H1 (cell line): ENCODE results near the gene PDE3A. TPM values are rescaled to one million over a fixed set of nuclear protein-coding genes. Genes with fewer than 3 reads are reported as not detected.

Experiments
- CTCF ChIA-PET: fragments of 300-600 bp; sonication (Branson Sonifier 250); formaldehyde crosslinking; loops from one replicate; lab custom pipeline; 2021; ENCODE audit not compliant: partially characterized antibody; lab: Charles Lee
- POLR2A ChIA-PET: fragments of 300-600 bp; sonication (Branson Sonifier 250); formaldehyde crosslinking; loops from one replicate; lab custom pipeline; 2021; ENCODE audit warnings: inconsistent platforms; ENCODE audit not compliant: partially characterized antibody; lab: Charles Lee
- DNase-seq, 2 experiments: peaks; one replicate each; pipeline versions ENCODE4 v3.0.0 to v3.0.0-alpha.2; 2010 to 2022; ENCODE audit warnings: low spot score in 2 of 2, low read depth in 1 of 2, mixed read lengths in 1 of 2
- FAIRE-seq: peaks from 2 replicates; lab custom pipeline; 2011; peaks lifted over from hg19 to GRCh38; lab: Jason Lieb, UNC
- H2AFZ ChIP-seq: 2 replicates; pipeline ENCODE4 v1.8.1; 2012; ENCODE audit warnings: low read length, inconsistent platforms
- H2AK5ac ChIP-seq: 2 replicates; pipeline ENCODE4 v1.6.1; 2013; ENCODE audit warnings: low read depth, low read length
- H2BK120ac ChIP-seq: replicated peaks from 2 replicates; pipeline ENCODE3; 2013; ENCODE audit warnings: low read depth, low read length, inconsistent platforms
- H2BK12ac ChIP-seq: 2 replicates; pipeline ENCODE4 v1.6.1; 2013; ENCODE audit warnings: low read depth, low read length
- H2BK15ac ChIP-seq: 2 replicates; pipeline ENCODE4 v1.6.1; 2013; ENCODE audit warnings: low read length
- H2BK20ac ChIP-seq: 2 replicates; pipeline ENCODE4 v1.6.1; 2013; ENCODE audit warnings: low read length
- H2BK5ac ChIP-seq: 2 replicates; pipeline ENCODE4 v1.6.1; 2013; ENCODE audit warnings: low read depth, low read length
- H3K14ac ChIP-seq: 2 replicates; pipeline ENCODE4 v1.6.1; 2013; ENCODE audit warnings: inconsistent platforms; ENCODE audit not compliant: insufficient read length
- H3K18ac ChIP-seq: 2 replicates; pipeline ENCODE4 v1.6.1; 2013; ENCODE audit warnings: low read length; ENCODE audit errors: extremely low read depth
- H3K23ac ChIP-seq: 2 replicates; pipeline ENCODE4 v1.6.1; 2013; ENCODE audit warnings: inconsistent platforms; ENCODE audit not compliant: insufficient read length
- H3K23me2 ChIP-seq: 2 replicates; pipeline ENCODE4 v1.6.1; 2013; ENCODE audit warnings: low read depth, low read length
- H3K27ac ChIP-seq: 2 replicates; pipeline ENCODE4 v1.6.1; 2011; ENCODE audit warnings: low read depth, low read length, inconsistent platforms
- H3K27me3 ChIP-seq, 4 experiments: replicated peaks in 1 of 4; 1 replicate in 1 of 4; 2 replicates in 3 of 4; pipeline versions ENCODE4 v1.6.1 to v1.8.1; 2011 to 2013; ENCODE audit warnings: low read length in 3 of 4, mild to moderate bottlenecking in 3 of 4, inconsistent platforms in 2 of 4, mixed read lengths in 2 of 4, moderate library complexity in 1 of 4; ENCODE audit not compliant: control insufficient read depth in 3 of 4, insufficient read depth in 3 of 4; ENCODE audit errors: extremely low read depth in 1 of 4
- H3K36me3 ChIP-seq, 4 experiments: 2 replicates each; pipeline versions ENCODE4 v1.6.1 to v1.8.1; 2011 to 2013; ENCODE audit warnings: mild to moderate bottlenecking in 4 of 4, low read length in 3 of 4, moderate library complexity in 2 of 4, control low read depth in 1 of 4, inconsistent platforms in 1 of 4; ENCODE audit not compliant: insufficient read depth in 4 of 4, control insufficient read depth in 2 of 4
- H3K4ac ChIP-seq: replicated peaks from 2 replicates; pipeline ENCODE3; 2013; ENCODE audit warnings: low read length, low read depth, mixed read lengths, inconsistent platforms; ENCODE audit not compliant: insufficient read length
- H3K4me1 ChIP-seq, 4 experiments: replicated peaks in 1 of 4; 1 replicate in 1 of 4; 2 replicates in 3 of 4; pipeline versions ENCODE4 v1.6.1 to v1.8.1; 2011 to 2013; ENCODE audit warnings: low read length in 3 of 4, inconsistent platforms in 2 of 4, mixed read lengths in 1 of 4; ENCODE audit not compliant: insufficient read depth in 4 of 4, control insufficient read depth in 3 of 4
- H3K4me2 ChIP-seq, 2 experiments: 2 replicates each; pipeline versions ENCODE4 v1.6.1 to v1.8.1; 2011 to 2013; ENCODE audit warnings: low read depth in 2 of 2, low read length in 2 of 2, control low read depth in 1 of 2, inconsistent platforms in 1 of 2, mild to moderate bottlenecking in 1 of 2; ENCODE audit not compliant: insufficient read depth in 1 of 2
- H3K4me3 ChIP-seq, 4 experiments: fragments of 200-600, 300-600 bp in 1 of 4; sonication (generic), shearing (Covaris generic), sonication (Bioruptor Twin) in 1 of 4; 2 replicates each; pipeline versions ENCODE4 v1.5.1 to v1.8.1; 2011 to 2016; ENCODE audit warnings: low read length in 4 of 4, low read depth in 3 of 4, control low read depth in 2 of 4, inconsistent platforms in 2 of 4, mild to moderate bottlenecking in 2 of 4, mixed read lengths in 1 of 4, moderate library complexity in 1 of 4; ENCODE audit not compliant: insufficient read depth in 2 of 4; ENCODE audit errors: extremely low read depth in 1 of 4
- H3K56ac ChIP-seq: replicated peaks from 2 replicates; pipeline ENCODE3; 2013; ENCODE audit warnings: low read depth, mild to moderate bottlenecking, mixed read lengths, low read length, inconsistent platforms; ENCODE audit not compliant: insufficient read length
- H3K79me1 ChIP-seq: 2 replicates; pipeline ENCODE4 v1.6.1; 2013; ENCODE audit warnings: low read depth, low read length, control low read depth
- H3K79me2 ChIP-seq, 2 experiments: 2 replicates each; pipeline versions ENCODE4 v1.6.1 to v1.8.1; 2012 to 2013; ENCODE audit warnings: low read length in 2 of 2, mild to moderate bottlenecking in 2 of 2, inconsistent platforms in 1 of 2; ENCODE audit not compliant: insufficient read depth in 2 of 2, control insufficient read depth in 1 of 2
- H3K9ac ChIP-seq, 4 experiments: replicated peaks in 1 of 4; 1 replicate in 1 of 4; 2 replicates in 3 of 4; pipeline versions ENCODE4 v1.6.1 to v1.8.1; 2011 to 2013; ENCODE audit warnings: low read depth in 3 of 4, low read length in 3 of 4, control low read depth in 2 of 4, mild to moderate bottlenecking in 2 of 4, moderate library complexity in 2 of 4, inconsistent platforms in 1 of 4; ENCODE audit errors: extremely low read depth in 1 of 4
- H3K9me3 ChIP-seq, 2 experiments: 2 replicates each; pipeline versions ENCODE4 v1.6.1 to v1.8.1; 2012 to 2013; ENCODE audit warnings: mild to moderate bottlenecking in 2 of 2, moderate library complexity in 2 of 2, control low read depth in 1 of 2, inconsistent platforms in 1 of 2, low read depth in 1 of 2, low read length in 1 of 2, mixed read lengths in 1 of 2; ENCODE audit not compliant: insufficient read depth in 2 of 2
- H4K20me1 ChIP-seq, 2 experiments: replicated peaks in 1 of 2; 2 replicates each; pipeline versions ENCODE3 to v1.8.1; 2011 to 2013; ENCODE audit warnings: inconsistent platforms in 2 of 2, low read length in 2 of 2, mild to moderate bottlenecking in 1 of 2; ENCODE audit not compliant: insufficient read depth in 2 of 2, control insufficient read depth in 1 of 2
- H4K5ac ChIP-seq: 2 replicates; pipeline ENCODE4 v1.6.1; 2013; ENCODE audit warnings: low read length, low read depth, mixed read lengths, inconsistent platforms; ENCODE audit not compliant: insufficient read length
- H4K8ac ChIP-seq: 2 replicates; pipeline ENCODE4 v1.8.0; 2013; ENCODE audit warnings: mild to moderate bottlenecking, moderate library complexity, low read length, inconsistent platforms; ENCODE audit not compliant: insufficient read depth; ENCODE audit errors: extremely low read depth
- H4K91ac ChIP-seq: replicated peaks from 2 replicates; pipeline ENCODE3; 2013; ENCODE audit warnings: low read length, mixed read lengths, inconsistent platforms; ENCODE audit not compliant: insufficient read length
- ASH2L ChIP-seq: fragments of 200-600, 300-600 bp; sonication (generic); IDR thresholded peaks from one replicate; pipeline ENCODE4 v1.7.1; 2017; ENCODE audit warnings: low read length
- CBX5 ChIP-seq: fragments of 300-800, 300-1000 bp; sonication (generic); IDR thresholded peaks from 2 replicates; pipeline ENCODE4 v1.7.1; 2016; ENCODE audit warnings: antibody characterized with exemption, low read length, low read depth
- EGR1 ChIP-seq: IDR thresholded peaks from 2 replicates; pipeline ENCODE4 v1.6.1; 2011; ENCODE audit warnings: low read depth, low read length, borderline replicate concordance
- KDM4A ChIP-seq: IDR thresholded peaks from one replicate; pipeline ENCODE4 v1.7.1; 2012; ENCODE audit warnings: low read depth, mild to moderate bottlenecking, moderate library complexity, low read length, inconsistent platforms; ENCODE audit not compliant: severe bottlenecking
- PHF8 ChIP-seq: fragments of 200-600 bp; sonication (generic); conservative IDR thresholded peaks from 2 replicates; pipeline ENCODE4 v1.7.1; 2012; ENCODE audit warnings: low read depth, mild to moderate bottlenecking, inconsistent platforms, low read length, moderate library complexity
- RXRA ChIP-seq: IDR thresholded peaks from 2 replicates; pipeline ENCODE4 v1.6.1; 2011; ENCODE audit warnings: low read depth, mild to moderate bottlenecking, low read length, moderate library complexity; ENCODE audit not compliant: insufficient read depth
- SP1 ChIP-seq: IDR thresholded peaks from 2 replicates; pipeline ENCODE4 v1.6.1; 2011; ENCODE audit warnings: low read depth, low read length
- TCF12 ChIP-seq: IDR thresholded peaks from 2 replicates; pipeline ENCODE4 v1.6.1; 2011; ENCODE audit warnings: low read depth, mild to moderate bottlenecking, low read length
- ZNF274 ChIP-seq: IDR thresholded peaks from 2 replicates; pipeline ENCODE4 v1.7.0; 2012; ENCODE audit warnings: low read length, borderline replicate concordance; ENCODE audit errors: extremely low read depth
- WGBS, 2 experiments: shearing (Covaris generic) in 1 of 2; methylation state at CpG; one replicate each; pipeline versions ENCODE4 v1.1.6 to v1.1.7; 2013 to 2015; ENCODE audit warnings: low lambda C conversion rate in 2 of 2, mixed read lengths in 2 of 2, inconsistent platforms in 1 of 2, low coverage in 1 of 2, missing lambda C conversion rate in 1 of 2; ENCODE audit not compliant: insufficient replicate concordance in 2 of 2, insufficient coverage in 1 of 2, insufficient read length in 1 of 2; ENCODE audit errors: extremely low coverage in 1 of 2, missing lambda C conversion rate in 1 of 2; 5-methylcytosine and 5-hydroxymethylcytosine counted together
- polyA plus RNA-seq, 7 experiments: library from polyadenylated mRNA; depleted of rRNA in 3 of 7; stranded (reverse) in 5 of 7; unstranded in 2 of 7; fragments of >200 nt in 5 of 7; fragments of 200-250 nt in 2 of 7; gene quantifications; 1 replicate in 5 of 7; 2 replicates in 1 of 7; 4 replicates in 1 of 7; pipeline versions ENCODE4 v1.2.1 to v1.2.3, GENCODE V29; 2011 to 2013; ENCODE audit warnings: missing spikeins in 2 of 7, mixed read lengths in 2 of 7
- total RNA-seq: library from RNA; stranded (reverse); fragmentation: NEBNext Ultra II Directional; extraction: Animal tissue kit (Norgen Biotek cat#: 25700); gene quantifications from 2 replicates; pipeline ENCODE4 v1.2.1, GENCODE V29; 2021

The PDE3A gene
- total and polyA plus RNA-seq, 2 of the 8 experiments (the other 6 are each of a cell fraction or from before 2014, with no cell fraction given), result 1.4 to 3.4 TPM

DNA sequence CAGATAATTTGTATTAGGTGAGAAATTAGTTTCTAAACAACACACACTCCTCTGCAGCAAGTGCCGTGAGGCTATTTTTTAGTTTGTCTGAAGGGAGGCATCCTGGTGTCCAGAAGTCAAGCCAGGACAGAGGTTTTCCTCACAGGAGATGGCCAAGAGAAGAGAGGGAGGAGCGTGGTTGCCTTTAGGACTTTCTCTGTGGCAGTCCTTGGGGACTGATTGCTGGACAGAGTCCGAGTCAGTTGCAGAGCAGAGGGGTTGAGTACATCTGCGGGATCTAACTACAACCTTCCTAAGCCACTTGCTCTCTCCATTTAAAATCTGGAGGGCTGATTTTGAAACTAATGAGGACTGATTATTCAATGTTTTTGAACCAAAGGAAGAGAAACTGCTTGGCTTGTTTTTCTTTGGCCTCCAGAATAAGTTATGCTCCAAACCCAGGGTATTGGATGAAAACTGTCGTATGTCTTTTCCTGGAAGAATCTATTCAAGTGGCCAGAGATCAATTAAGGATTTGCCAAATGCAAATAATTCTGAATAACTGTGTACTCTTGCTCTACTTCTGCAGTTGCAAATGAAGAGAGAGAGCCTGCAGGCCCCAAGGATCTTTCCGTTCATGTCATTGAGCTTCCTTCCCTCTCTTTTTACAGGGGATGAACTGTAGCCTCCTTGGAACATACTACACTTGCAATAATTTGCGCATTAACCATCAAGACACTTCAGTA is 328.0 kb downstream of the PDE3A start:
- Histone ChIP-seq H3K14ac (no peak overlapping the region), H2BK15ac (no peak overlapping the region), H2BK5ac (no peak overlapping the region), H3K23me2 (no peaks in the 10 kb centered on the region), H3K27ac (no peak overlapping the region), H4K8ac (no peak overlapping the region), H4K20me1 (no peaks in the 10 kb centered on the region), H3K4me3 (no peak overlapping the region), H3K9ac (no peak overlapping the region), H4K5ac (no peak overlapping the region), H2BK12ac (no peak overlapping the region), H2AK5ac (no peak overlapping the region), H4K91ac (no peak overlapping the region), H3K79me1 (no peaks in the 10 kb centered on the region), H3K18ac (no peak overlapping the region), H3K9me3 (no peaks in the 10 kb centered on the region), H3K79me2 (no peaks in the 10 kb centered on the region), H2BK20ac (no peak overlapping the region), H3K4me2 (no peak overlapping the region), H2AFZ (peak overlapping the region; percentile 0; the same call in 1 of the 2 replicates), H3K27me3 (no peaks in the 10 kb centered on the region), H3K56ac (no peak overlapping the region), H2BK120ac (no peak overlapping the region), H3K23ac (no peak overlapping the region), H3K4me1 (peaks cover 0 to 4% (median 4%) of the 10 kb centered on the region in 4 experiments; a peak in 4 of 7 replicates), H3K36me3 (no peaks in the 10 kb centered on the region), H3K4ac (no peak overlapping the region)
- POLR2A ChIA-PET, result no interaction called here
- no peak for FAIRE-seq
- 85% methylated on average over 7 of the region's 7 CpGs; no CpG with 5 or more reads in 1 of the 2 experiments for whole genome bisulfite sequencing, 2 experiments
- CTCF ChIA-PET, result interaction anchor here (2.8 kb wide), 1 partner anchor 19 kb away, joined by 11 read pairs; no protein-coding TSS in a partner anchor
- TF ChIP-seq CBX5 (no peak), ASH2L (no peak), SP1 (no peak), RXRA (no peak), KDM4A (no peak), TCF12 (no peak), ZNF274 (no peak), PHF8 (no peak), EGR1 (no peak)
- no peak for DNase-seq
